Thyroid gland (tissue), 4 donors: Measurements from ENCODE around the gene SUPT3H.

Experiments used
- POLR2A ChIP-seq, 2 donors: fragments of 450-650 bp; IDR thresholded peaks; one replicate each; pipeline ENCODE4 v1.6.1; 2017; ENCODE audit warnings: antibody characterized with exemption in 2 of 2, mild to moderate bottlenecking in 2 of 2, moderate library complexity in 1 of 2
- TF ChIP-seq, protein P1 (sequence below), 6 experiments: fragments of 200-600 bp in 3 of 6; fragments of 450-650 bp in 3 of 6; sonication (generic) in 3 of 6; IDR thresholded peaks; one replicate each; pipeline ENCODE4 v1.5.1; 2016 to 2019; ENCODE audit warnings: antibody characterized with exemption in 6 of 6, mild to moderate bottlenecking in 2 of 6, inconsistent platforms in 1 of 6, moderate library complexity in 1 of 6

- TF ChIP-seq, protein P1, sequence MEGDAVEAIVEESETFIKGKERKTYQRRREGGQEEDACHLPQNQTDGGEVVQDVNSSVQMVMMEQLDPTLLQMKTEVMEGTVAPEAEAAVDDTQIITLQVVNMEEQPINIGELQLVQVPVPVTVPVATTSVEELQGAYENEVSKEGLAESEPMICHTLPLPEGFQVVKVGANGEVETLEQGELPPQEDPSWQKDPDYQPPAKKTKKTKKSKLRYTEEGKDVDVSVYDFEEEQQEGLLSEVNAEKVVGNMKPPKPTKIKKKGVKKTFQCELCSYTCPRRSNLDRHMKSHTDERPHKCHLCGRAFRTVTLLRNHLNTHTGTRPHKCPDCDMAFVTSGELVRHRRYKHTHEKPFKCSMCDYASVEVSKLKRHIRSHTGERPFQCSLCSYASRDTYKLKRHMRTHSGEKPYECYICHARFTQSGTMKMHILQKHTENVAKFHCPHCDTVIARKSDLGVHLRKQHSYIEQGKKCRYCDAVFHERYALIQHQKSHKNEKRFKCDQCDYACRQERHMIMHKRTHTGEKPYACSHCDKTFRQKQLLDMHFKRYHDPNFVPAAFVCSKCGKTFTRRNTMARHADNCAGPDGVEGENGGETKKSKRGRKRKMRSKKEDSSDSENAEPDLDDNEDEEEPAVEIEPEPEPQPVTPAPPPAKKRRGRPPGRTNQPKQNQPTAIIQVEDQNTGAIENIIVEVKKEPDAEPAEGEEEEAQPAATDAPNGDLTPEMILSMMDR (IDR thresholded peaks at IDR 0.05) = no peak
- TF ChIP-seq POLR2A (IDR thresholded peaks at IDR 0.05) = no peak
Observed at GRCh38 chr6:44920952-44921491, 456.7 kb downstream of the SUPT3H start.
